Osteoblast (primary cell): ENCODE data around the gene MAP3K10. TPM values are rescaled to one million over a fixed set of nuclear protein-coding genes. Genes with fewer than 3 reads are reported as not detected.
A peak's percentile ranks its signal among the peaks of the same experiment; 100 is the strongest.
"Not testable (repeated sequence)": the region's sequence is repeated elsewhere in the genome, so short reads cannot be mapped to it uniquely, and the experiment has no call there.

Source experiments
- DNase-seq: peaks from one replicate; pipeline ENCODE4 v3.0.0; 2011; ENCODE audit warnings: low spot score, mixed read lengths; ENCODE audit not compliant: insufficient read length; ENCODE audit errors: missing footprints
- H2AFZ ChIP-seq: 2 replicates; pipeline ENCODE4 v1.6.0; 2011; ENCODE audit warnings: mild to moderate bottlenecking, low read length
- H3K27ac ChIP-seq: 2 replicates; pipeline ENCODE4 v1.5.1; 2011; ENCODE audit warnings: mild to moderate bottlenecking, low read depth, low read length, moderate library complexity
- H3K27me3 ChIP-seq: 2 replicates; pipeline ENCODE4 v1.6.0; 2012; ENCODE audit warnings: mild to moderate bottlenecking, control low read depth, inconsistent platforms, low read length, moderate library complexity; ENCODE audit not compliant: insufficient read depth
- H3K36me3 ChIP-seq: 2 replicates; pipeline ENCODE4 v1.5.1; 2011; ENCODE audit warnings: mild to moderate bottlenecking, low read length, control low read depth, moderate library complexity; ENCODE audit not compliant: insufficient read depth
- H3K4me1 ChIP-seq: 2 replicates; pipeline ENCODE4 v1.5.1; 2011; ENCODE audit warnings: mild to moderate bottlenecking, low read length, control low read depth, moderate library complexity; ENCODE audit not compliant: insufficient read depth
- H3K4me2 ChIP-seq: 2 replicates; pipeline ENCODE4 v1.6.0; 2011; ENCODE audit warnings: mild to moderate bottlenecking, low read length; ENCODE audit not compliant: insufficient read depth
- H3K4me3 ChIP-seq: fragments of 200-600 bp; sonication (generic); 3 replicates; pipeline ENCODE4 v1.5.1; 2012; ENCODE audit warnings: mild to moderate bottlenecking, low read length, inconsistent platforms; ENCODE audit not compliant: insufficient read depth
- H3K79me2 ChIP-seq: 2 replicates; pipeline ENCODE4 v1.6.0; 2012; ENCODE audit warnings: mild to moderate bottlenecking, low read length, control low read depth, inconsistent platforms; ENCODE audit not compliant: insufficient read depth
- H3K9me3 ChIP-seq: 2 replicates; pipeline ENCODE4 v1.5.1; 2011; ENCODE audit warnings: low read depth, low read length, control low read depth
- H4K20me1 ChIP-seq: 2 replicates; pipeline ENCODE4 v1.6.0; 2012; ENCODE audit warnings: mild to moderate bottlenecking, low read length, control low read depth; ENCODE audit not compliant: insufficient read depth
- CTCF ChIP-seq: IDR thresholded peaks from 2 replicates; pipeline ENCODE4 v1.5.1; 2011; ENCODE audit warnings: mild to moderate bottlenecking, low read depth, low read length, moderate library complexity; ENCODE audit errors: extremely low read depth
- total RNA-seq: library from RNA; depleted of rRNA; stranded (reverse); fragments of >200 nt; gene quantifications from 2 replicates; pipeline ENCODE4 v1.2.3, GENCODE V29; 2012

MAP3K10 gene
- total RNA-seq, 1 donor = 9.8 TPM

GRCh38 chr19:40144947-40145748 lies 46.1 kb upstream of the MAP3K10 start:
- peaks cover 9% of the 10 kb centered on the region for H3K4me1 ChIP-seq
- no peak overlapping the region for H3K4me3 ChIP-seq
- no peak for TF ChIP-seq CTCF
- no peaks in the 10 kb centered on the region for H3K9me3 ChIP-seq
- H3K4me2 ChIP-seq = no peak overlapping the region
- no peaks in the 10 kb centered on the region for H4K20me1 ChIP-seq
- H3K79me2 ChIP-seq = no peaks in the 10 kb centered on the region
- H3K27ac ChIP-seq = no peak overlapping the region
- DNase-seq = no peak
- H3K27me3 ChIP-seq = peaks cover 2% of the 10 kb centered on the region
- H3K36me3 ChIP-seq = no peaks in the 10 kb centered on the region
- H2AFZ ChIP-seq = no peak overlapping the region

GRCh38 chr19:40145749-40146029 lies 45.5 kb upstream of the MAP3K10 start:
- not testable (repeated sequence) for H4K20me1 ChIP-seq, H3K4me1 ChIP-seq, H3K9me3 ChIP-seq, H3K79me2 ChIP-seq, H3K27ac ChIP-seq, H3K27me3 ChIP-seq, H2AFZ ChIP-seq, H3K4me3 ChIP-seq, H3K4me2 ChIP-seq, DNase-seq, H3K36me3 ChIP-seq

- H3K36me3 ChIP-seq = no peaks in the 10 kb centered on the region
- H3K27ac ChIP-seq = no peak overlapping the region
- H3K4me3 ChIP-seq = no peak overlapping the region
- peak overlapping the region; percentile 86 for H3K4me2 ChIP-seq
- no peak for TF ChIP-seq CTCF
- peaks cover 9% of the 10 kb centered on the region for H3K4me1 ChIP-seq
- H3K9me3 ChIP-seq = no peaks in the 10 kb centered on the region
- H3K79me2 ChIP-seq = no peaks in the 10 kb centered on the region
- peak overlapping the region; percentile 36 for H2AFZ ChIP-seq
- no peak for DNase-seq
- no peaks in the 10 kb centered on the region for H3K27me3 ChIP-seq
- no peaks in the 10 kb centered on the region for H4K20me1 ChIP-seq
These were observed 43.9 kb upstream of the MAP3K10 start for GRCh38 chr19:40147338-40147692.

- Histone ChIP-seq H3K36me3 (no peaks in the 10 kb centered on the region), H4K20me1 (no peaks in the 10 kb centered on the region), H3K4me2 (peak overlapping the region; percentile 86), H2AFZ (peak overlapping the region; percentile 85), H3K79me2 (no peaks in the 10 kb centered on the region), H3K27me3 (no peaks in the 10 kb centered on the region), H3K9me3 (no peaks in the 10 kb centered on the region), H3K4me3 (peak overlapping the region; percentile 67), H3K27ac (no peak overlapping the region), H3K4me1 (peaks cover 9% of the 10 kb centered on the region)
- no peak for TF ChIP-seq CTCF
- DNase-seq = peak; percentile 81
These were observed 43.4 kb upstream of the MAP3K10 start for GRCh38 chr19:40147693-40148347.
